ENCODE data around the gene FAM110D.

Gene FAM110D

DNA sequence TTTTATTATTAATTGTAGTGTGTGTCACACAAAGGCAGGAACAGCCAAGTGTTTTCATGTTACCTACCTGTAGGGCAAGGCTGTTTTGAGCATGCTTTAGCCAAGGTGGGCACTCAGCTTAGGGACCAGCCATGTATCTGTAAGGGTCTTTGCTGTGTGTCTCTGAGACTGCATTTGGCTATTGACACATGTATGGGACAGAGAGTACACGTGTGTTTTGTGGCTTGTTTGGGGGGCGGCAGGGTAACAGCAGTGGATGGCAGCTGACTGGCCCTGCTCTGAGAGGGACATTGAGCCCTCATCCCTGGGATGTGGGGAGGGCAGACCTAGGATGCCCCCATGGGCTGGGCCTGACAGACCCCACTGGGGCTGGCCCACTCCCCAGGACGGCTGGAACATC is 38.4 kb downstream of the FAM110D start:
- TF ChIP-seq POLR2AphosphoS5 (IDR thresholded peaks at IDR 0.05; ENCODE audit: low read depth, low read length): no peak
- TF ChIP-seq SIN3A (IDR thresholded peaks at IDR 0.05; ENCODE audit: borderline replicate concordance, insufficient read depth, low read length): no peak
- no peak for TF ChIP-seq TAF1 (IDR thresholded peaks at IDR 0.05; ENCODE audit: borderline replicate concordance, insufficient read depth, low read length)
- no peak for TF ChIP-seq FOXP2 (optimal IDR thresholded peaks at IDR 0.05; ENCODE audit: borderline replicate concordance, extremely low read depth, extremely low read length, insufficient read depth)
- TF ChIP-seq, protein P1, sequence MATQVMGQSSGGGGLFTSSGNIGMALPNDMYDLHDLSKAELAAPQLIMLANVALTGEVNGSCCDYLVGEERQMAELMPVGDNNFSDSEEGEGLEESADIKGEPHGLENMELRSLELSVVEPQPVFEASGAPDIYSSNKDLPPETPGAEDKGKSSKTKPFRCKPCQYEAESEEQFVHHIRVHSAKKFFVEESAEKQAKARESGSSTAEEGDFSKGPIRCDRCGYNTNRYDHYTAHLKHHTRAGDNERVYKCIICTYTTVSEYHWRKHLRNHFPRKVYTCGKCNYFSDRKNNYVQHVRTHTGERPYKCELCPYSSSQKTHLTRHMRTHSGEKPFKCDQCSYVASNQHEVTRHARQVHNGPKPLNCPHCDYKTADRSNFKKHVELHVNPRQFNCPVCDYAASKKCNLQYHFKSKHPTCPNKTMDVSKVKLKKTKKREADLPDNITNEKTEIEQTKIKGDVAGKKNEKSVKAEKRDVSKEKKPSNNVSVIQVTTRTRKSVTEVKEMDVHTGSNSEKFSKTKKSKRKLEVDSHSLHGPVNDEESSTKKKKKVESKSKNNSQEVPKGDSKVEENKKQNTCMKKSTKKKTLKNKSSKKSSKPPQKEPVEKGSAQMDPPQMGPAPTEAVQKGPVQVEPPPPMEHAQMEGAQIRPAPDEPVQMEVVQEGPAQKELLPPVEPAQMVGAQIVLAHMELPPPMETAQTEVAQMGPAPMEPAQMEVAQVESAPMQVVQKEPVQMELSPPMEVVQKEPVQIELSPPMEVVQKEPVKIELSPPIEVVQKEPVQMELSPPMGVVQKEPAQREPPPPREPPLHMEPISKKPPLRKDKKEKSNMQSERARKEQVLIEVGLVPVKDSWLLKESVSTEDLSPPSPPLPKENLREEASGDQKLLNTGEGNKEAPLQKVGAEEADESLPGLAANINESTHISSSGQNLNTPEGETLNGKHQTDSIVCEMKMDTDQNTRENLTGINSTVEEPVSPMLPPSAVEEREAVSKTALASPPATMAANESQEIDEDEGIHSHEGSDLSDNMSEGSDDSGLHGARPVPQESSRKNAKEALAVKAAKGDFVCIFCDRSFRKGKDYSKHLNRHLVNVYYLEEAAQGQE (IDR thresholded peaks at IDR 0.05; ENCODE audit: insufficient read depth in 1 of 2, low read depth in 2 of 2, low read length in 2 of 2): no peak

DNA sequence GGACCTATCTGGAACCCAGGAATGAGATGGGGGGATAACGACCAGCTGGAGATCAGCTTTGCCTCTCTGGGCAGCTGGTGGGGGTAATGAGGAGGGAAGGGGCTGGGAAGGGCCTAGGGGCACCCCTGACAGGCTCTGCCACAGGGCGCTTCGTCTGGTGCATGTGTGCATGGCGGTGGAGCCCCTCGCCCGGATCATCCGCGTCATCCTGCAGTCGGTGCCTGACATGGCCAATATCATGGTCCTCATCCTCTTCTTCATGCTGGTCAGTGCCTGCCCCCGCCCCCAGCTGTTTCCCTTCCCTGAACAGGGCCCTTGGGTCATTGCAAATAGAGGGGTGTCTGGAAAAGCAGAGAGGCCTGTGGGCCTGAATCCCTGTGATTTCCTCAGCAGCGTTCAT is 38.9 kb downstream of the FAM110D start:
- TF ChIP-seq FOXP2 (optimal IDR thresholded peaks at IDR 0.05; ENCODE audit: borderline replicate concordance, extremely low read depth, extremely low read length, insufficient read depth) (no peak), SIN3A (IDR thresholded peaks at IDR 0.05; ENCODE audit: borderline replicate concordance, insufficient read depth, low read length) (no peak), TAF1 (IDR thresholded peaks at IDR 0.05; ENCODE audit: borderline replicate concordance, insufficient read depth, low read length) (no peak), POLR2AphosphoS5 (IDR thresholded peaks at IDR 0.05; ENCODE audit: low read depth, low read length) (no peak)
- TF ChIP-seq, protein P1 (IDR thresholded peaks at IDR 0.05; ENCODE audit: insufficient read depth in 1 of 2, low read depth in 2 of 2, low read length in 2 of 2): no peak

GRCh38 chr1:26200413-26200812 is 41.5 kb downstream of the FAM110D start:
- TF ChIP-seq FOXP2 (optimal IDR thresholded peaks at IDR 0.05; ENCODE audit: borderline replicate concordance, extremely low read depth, extremely low read length, insufficient read depth): no peak
- TF ChIP-seq POLR2AphosphoS5 (IDR thresholded peaks at IDR 0.05; ENCODE audit: low read depth, low read length): no peak
- TF ChIP-seq, protein P1 (IDR thresholded peaks at IDR 0.05; ENCODE audit: insufficient read depth in 1 of 2, low read depth in 2 of 2, low read length in 2 of 2): no peak
- no peak for TF ChIP-seq TAF1 (IDR thresholded peaks at IDR 0.05; ENCODE audit: borderline replicate concordance, insufficient read depth, low read length)
- no peak for TF ChIP-seq SIN3A (IDR thresholded peaks at IDR 0.05; ENCODE audit: borderline replicate concordance, insufficient read depth, low read length)

DNA sequence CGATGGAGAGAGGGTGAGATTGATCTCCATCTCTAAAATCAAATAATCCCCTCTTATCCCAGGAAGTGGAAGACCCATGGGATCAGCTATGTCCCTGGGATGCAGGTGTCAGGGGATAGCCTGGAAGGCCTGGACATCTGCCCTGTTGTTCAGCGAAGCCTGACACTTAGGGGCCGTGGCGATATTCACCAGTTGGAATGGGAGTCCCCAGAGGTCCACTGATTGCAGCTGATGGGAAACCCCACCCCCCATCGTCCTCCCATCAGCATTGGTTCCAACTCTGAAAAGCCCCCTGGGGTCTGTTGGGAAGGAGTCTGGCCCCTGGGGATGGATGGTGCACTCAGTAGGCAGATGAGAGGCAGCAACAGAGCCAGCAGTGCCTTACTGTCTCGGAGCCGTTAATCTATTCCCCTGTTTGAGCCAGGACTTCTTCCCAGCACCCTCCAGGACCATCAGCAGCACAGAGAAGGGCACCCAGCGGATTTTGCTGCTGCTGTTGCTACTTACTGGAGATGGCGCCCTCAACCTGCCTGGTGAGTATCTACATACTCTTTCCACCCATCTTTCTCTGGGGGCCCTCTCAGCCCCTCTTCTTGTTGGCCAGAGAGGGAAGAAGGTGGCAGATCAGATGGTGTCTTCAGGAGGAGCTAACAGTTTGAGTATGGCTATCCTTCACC is 44.9 kb downstream of the FAM110D start:
- no peak for TF ChIP-seq FOXP2 (optimal IDR thresholded peaks at IDR 0.05; ENCODE audit: borderline replicate concordance, extremely low read depth, extremely low read length, insufficient read depth)
- no peak for TF ChIP-seq POLR2AphosphoS5 (IDR thresholded peaks at IDR 0.05; ENCODE audit: low read depth, low read length)
- no peak for TF ChIP-seq TAF1 (IDR thresholded peaks at IDR 0.05; ENCODE audit: borderline replicate concordance, insufficient read depth, low read length)
- TF ChIP-seq, protein P1 (IDR thresholded peaks at IDR 0.05; ENCODE audit: insufficient read depth in 1 of 2, low read depth in 2 of 2, low read length in 2 of 2): no peak
- TF ChIP-seq SIN3A (IDR thresholded peaks at IDR 0.05; ENCODE audit: borderline replicate concordance, insufficient read depth, low read length): no peak
